ENCODE data around the gene PACRGL.

PACRGL gene

DNA sequence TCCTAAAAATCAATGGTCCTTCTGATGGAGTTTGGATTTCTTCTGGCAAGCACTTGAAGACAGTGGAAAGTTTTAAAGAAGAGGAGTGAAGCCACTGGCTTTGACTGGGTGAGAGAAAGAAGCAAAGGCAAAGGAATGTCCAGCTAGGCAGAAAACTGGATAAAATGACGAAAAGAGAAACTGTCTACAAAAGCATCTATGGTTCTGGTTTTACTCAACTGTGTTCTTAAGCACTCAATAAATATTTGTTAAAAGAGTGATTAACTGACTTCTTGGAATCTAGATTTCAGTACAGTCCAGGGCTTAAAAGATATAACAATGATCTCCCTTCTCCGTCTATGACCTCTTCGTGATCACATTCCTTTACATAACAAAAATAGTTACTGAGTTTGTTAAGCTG is 52.4 kb downstream of the PACRGL start:
- H3K9me3 ChIP-seq (ENCODE audit: insufficient read depth, low read length): no peaks in the 10 kb centered on the region
- no peaks in the 10 kb centered on the region for H3K9me2 ChIP-seq (replicated peaks; ENCODE audit: insufficient read depth, low read length)
- no peak overlapping the region for H3K27ac ChIP-seq (ENCODE audit: low read depth, low read length)
- no peak overlapping the region for H3K4me3 ChIP-seq (ENCODE audit: insufficient read depth, low read length, poor library complexity, severe bottlenecking)
- no peaks in the 10 kb centered on the region for H3K79me2 ChIP-seq (ENCODE audit: insufficient read depth, low read length)
- H2AFZ ChIP-seq (ENCODE audit: low read depth, low read length, severe bottlenecking): no peak overlapping the region
- no peaks in the 10 kb centered on the region for H3K36me3 ChIP-seq (ENCODE audit: low read length)
- H4K20me1 ChIP-seq (ENCODE audit: low read depth, low read length): no peaks in the 10 kb centered on the region
- no peaks in the 10 kb centered on the region for H3K27me3 ChIP-seq (ENCODE audit: low read length)
- H3K4me2 ChIP-seq (ENCODE audit: low read depth, low read length, poor library complexity, severe bottlenecking): no peak overlapping the region
- TF ChIP-seq EZH2phosphoT487 (conservative IDR thresholded peaks at IDR 0.05; ENCODE audit: low read length): no peak
- TF ChIP-seq, protein P1, sequence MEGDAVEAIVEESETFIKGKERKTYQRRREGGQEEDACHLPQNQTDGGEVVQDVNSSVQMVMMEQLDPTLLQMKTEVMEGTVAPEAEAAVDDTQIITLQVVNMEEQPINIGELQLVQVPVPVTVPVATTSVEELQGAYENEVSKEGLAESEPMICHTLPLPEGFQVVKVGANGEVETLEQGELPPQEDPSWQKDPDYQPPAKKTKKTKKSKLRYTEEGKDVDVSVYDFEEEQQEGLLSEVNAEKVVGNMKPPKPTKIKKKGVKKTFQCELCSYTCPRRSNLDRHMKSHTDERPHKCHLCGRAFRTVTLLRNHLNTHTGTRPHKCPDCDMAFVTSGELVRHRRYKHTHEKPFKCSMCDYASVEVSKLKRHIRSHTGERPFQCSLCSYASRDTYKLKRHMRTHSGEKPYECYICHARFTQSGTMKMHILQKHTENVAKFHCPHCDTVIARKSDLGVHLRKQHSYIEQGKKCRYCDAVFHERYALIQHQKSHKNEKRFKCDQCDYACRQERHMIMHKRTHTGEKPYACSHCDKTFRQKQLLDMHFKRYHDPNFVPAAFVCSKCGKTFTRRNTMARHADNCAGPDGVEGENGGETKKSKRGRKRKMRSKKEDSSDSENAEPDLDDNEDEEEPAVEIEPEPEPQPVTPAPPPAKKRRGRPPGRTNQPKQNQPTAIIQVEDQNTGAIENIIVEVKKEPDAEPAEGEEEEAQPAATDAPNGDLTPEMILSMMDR (IDR thresholded peaks at IDR 0.05; ENCODE audit: insufficient read depth, low read length, poor library complexity, severe bottlenecking): no peak
- no peak overlapping the region for H3K9ac ChIP-seq (ENCODE audit: low read length)
- H3F3A ChIP-seq (ENCODE audit: insufficient read depth): no peaks in the 10 kb centered on the region

DNA sequence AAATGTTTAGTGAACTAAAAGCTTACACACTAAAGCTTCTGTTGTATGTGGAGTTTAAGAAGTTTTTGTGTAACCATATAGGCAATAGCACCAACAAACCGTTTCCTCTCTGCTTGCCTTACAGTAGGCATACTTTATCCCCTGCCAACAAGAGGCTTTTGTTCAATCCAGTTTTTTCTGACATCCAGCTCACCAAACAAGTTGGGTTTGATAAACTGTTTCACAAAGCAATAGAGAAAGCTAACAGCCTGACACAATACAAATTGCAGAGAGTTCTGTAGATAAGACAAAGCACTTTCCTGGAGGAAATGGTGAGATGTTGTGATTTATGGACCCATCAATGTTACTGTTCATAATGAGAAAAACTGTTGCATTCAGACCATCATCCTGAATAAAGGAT is 53.8 kb downstream of the PACRGL start:
- TF ChIP-seq EZH2phosphoT487 (conservative IDR thresholded peaks at IDR 0.05; ENCODE audit: low read length): no peak
- TF ChIP-seq, protein P1 (IDR thresholded peaks at IDR 0.05; ENCODE audit: insufficient read depth, low read length, poor library complexity, severe bottlenecking): no peak
- Histone ChIP-seq H3K9ac (ENCODE audit: low read length) (no peak overlapping the region), H4K20me1 (ENCODE audit: low read depth, low read length) (no peaks in the 10 kb centered on the region), H3K9me2 (replicated peaks; ENCODE audit: insufficient read depth, low read length) (no peaks in the 10 kb centered on the region), H3K27ac (ENCODE audit: low read depth, low read length) (no peak overlapping the region), H3K9me3 (ENCODE audit: insufficient read depth, low read length) (no peaks in the 10 kb centered on the region), H2AFZ (ENCODE audit: low read depth, low read length, severe bottlenecking) (no peak overlapping the region), H3K36me3 (ENCODE audit: low read length) (no peaks in the 10 kb centered on the region), H3F3A (ENCODE audit: insufficient read depth) (no peaks in the 10 kb centered on the region), H3K27me3 (ENCODE audit: low read length) (no peaks in the 10 kb centered on the region), H3K79me2 (ENCODE audit: insufficient read depth, low read length) (no peaks in the 10 kb centered on the region), H3K4me3 (ENCODE audit: insufficient read depth, low read length, poor library complexity, severe bottlenecking) (no peak overlapping the region), H3K4me2 (ENCODE audit: low read depth, low read length, poor library complexity, severe bottlenecking) (no peak overlapping the region)

DNA sequence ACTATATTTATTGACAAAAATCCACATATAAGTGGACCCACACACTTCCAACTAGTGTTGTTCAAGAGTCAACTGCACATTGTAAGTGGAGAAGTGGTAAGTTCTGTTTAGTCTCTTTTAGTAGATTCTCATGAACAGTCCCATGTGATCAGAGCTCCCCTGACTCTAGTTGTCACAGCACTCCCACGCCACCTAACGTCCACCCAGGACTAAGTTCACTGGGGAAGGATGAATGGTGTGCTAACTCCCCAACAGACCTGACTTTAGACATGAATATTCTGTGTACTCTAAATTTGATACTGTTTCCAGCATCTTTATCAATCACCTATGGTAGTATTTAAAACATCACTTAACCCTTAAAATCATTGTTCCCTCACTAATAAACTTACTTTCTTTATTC is 59.8 kb downstream of the PACRGL start:
- TF ChIP-seq, protein P1 (IDR thresholded peaks at IDR 0.05; ENCODE audit: insufficient read depth, low read length, poor library complexity, severe bottlenecking): no peak
- no peak for TF ChIP-seq EZH2phosphoT487 (conservative IDR thresholded peaks at IDR 0.05; ENCODE audit: low read length)
- Histone ChIP-seq H2AFZ (ENCODE audit: low read depth, low read length, severe bottlenecking) (no peak overlapping the region), H3K27me3 (ENCODE audit: low read length) (no peaks in the 10 kb centered on the region), H3K27ac (ENCODE audit: low read depth, low read length) (no peak overlapping the region), H3K4me2 (ENCODE audit: low read depth, low read length, poor library complexity, severe bottlenecking) (no peak overlapping the region), H3K9ac (ENCODE audit: low read length) (no peak overlapping the region), H3K4me3 (ENCODE audit: insufficient read depth, low read length, poor library complexity, severe bottlenecking) (no peak overlapping the region), H3K9me3 (ENCODE audit: insufficient read depth, low read length) (no peaks in the 10 kb centered on the region), H3K36me3 (ENCODE audit: low read length) (no peaks in the 10 kb centered on the region), H3K9me2 (replicated peaks; ENCODE audit: insufficient read depth, low read length) (no peaks in the 10 kb centered on the region), H4K20me1 (ENCODE audit: low read depth, low read length) (no peaks in the 10 kb centered on the region), H3K79me2 (ENCODE audit: insufficient read depth, low read length) (no peaks in the 10 kb centered on the region), H3F3A (ENCODE audit: insufficient read depth) (no peaks in the 10 kb centered on the region)

All from SU-DHL-6 (cell line).